Measurements from ENCODE around the gene GINS1. TPM values are rescaled to one million over a fixed set of nuclear protein-coding genes. Genes with fewer than 3 reads are reported as not detected.

GINS1 gene
- total RNA-seq, 2 experiments from 2014 or later: 22.8 to 29.9 TPM

DNA sequence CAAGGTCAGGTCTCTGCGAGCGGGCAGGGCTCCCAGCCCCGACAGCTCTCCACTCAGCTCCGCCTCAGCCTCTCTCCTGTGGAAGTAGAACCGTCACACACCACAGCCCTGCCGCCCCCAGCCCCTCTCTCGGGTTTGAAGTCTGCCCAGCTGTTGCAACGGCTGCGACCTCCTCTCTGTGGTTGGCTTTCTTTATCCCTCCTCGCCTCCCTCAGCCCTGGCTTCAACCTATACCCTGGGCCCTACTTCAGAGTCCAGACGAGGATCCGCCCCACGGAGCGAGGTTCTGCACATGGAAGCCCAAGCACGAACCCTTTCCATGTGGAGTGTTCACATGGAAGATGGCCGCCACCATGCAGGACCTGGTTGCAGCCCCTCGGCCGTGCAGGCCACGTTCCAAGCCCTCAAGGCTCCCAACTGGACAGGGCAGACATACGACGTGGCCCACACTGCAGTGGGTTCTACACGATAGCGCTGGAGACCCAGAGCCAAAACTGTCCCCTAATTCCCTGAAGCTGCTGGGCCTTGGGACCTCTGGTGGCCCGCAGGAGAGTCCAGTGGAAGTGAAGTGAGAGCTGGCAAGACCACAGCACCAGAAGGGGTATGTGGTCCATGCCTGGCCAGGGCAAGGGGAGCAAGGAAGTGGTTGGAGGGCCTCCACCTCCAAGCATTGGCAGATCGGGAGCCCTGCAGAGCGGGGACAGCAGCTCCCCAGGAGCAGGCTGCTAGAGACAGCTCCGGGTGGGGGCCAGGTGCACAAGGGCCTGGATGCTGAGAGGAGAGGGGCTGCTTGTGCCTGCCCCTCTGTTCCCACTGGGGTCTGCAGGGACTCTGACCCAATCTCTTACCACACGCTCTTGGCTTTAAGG, 69.8 kb downstream of the GINS1 start:
- no peak overlapping the region for H3K27ac ChIP-seq (ENCODE audit: low read depth, low read length, poor library complexity, severe bottlenecking)
- intact Hi-C loops (cut with micrococcal nuclease; ENCODE audit: unreplicated experiment): no loop called here
- ChIA-PET POLR2A (no interaction called here), CTCF (ENCODE audit: unreplicated experiment) (no interaction called here)
- H3K36me3 ChIP-seq (ENCODE audit: insufficient read depth, low read length): no peaks in the 10 kb centered on the region
- no peak for DNase-seq (ENCODE audit: low spot score)
- no peaks in the 10 kb centered on the region for H3K9me2 ChIP-seq (ENCODE audit: insufficient read depth, low read length)
- TF ChIP-seq, protein P1, sequence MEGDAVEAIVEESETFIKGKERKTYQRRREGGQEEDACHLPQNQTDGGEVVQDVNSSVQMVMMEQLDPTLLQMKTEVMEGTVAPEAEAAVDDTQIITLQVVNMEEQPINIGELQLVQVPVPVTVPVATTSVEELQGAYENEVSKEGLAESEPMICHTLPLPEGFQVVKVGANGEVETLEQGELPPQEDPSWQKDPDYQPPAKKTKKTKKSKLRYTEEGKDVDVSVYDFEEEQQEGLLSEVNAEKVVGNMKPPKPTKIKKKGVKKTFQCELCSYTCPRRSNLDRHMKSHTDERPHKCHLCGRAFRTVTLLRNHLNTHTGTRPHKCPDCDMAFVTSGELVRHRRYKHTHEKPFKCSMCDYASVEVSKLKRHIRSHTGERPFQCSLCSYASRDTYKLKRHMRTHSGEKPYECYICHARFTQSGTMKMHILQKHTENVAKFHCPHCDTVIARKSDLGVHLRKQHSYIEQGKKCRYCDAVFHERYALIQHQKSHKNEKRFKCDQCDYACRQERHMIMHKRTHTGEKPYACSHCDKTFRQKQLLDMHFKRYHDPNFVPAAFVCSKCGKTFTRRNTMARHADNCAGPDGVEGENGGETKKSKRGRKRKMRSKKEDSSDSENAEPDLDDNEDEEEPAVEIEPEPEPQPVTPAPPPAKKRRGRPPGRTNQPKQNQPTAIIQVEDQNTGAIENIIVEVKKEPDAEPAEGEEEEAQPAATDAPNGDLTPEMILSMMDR (conservative IDR thresholded peaks at IDR 0.05; ENCODE audit: low read length): no peak
- no peak for TF ChIP-seq EZH2phosphoT487 (IDR thresholded peaks at IDR 0.05; ENCODE audit: borderline replicate concordance, low read depth, low read length)
- H2AFZ ChIP-seq (ENCODE audit: low read length): no peak overlapping the region
- H4K20me1 ChIP-seq (ENCODE audit: insufficient read depth, low read length): no peaks in the 10 kb centered on the region
- H3K4me1 ChIP-seq (ENCODE audit: insufficient read depth, low read length, poor library complexity, severe bottlenecking): no peaks in the 10 kb centered on the region
- BruUV-seq (replicated peaks): no TSS peak
- H3K9me3 ChIP-seq (ENCODE audit: low read length): no peaks in the 10 kb centered on the region
- H3K4me2 ChIP-seq (ENCODE audit: low read length): no peak overlapping the region
- no peaks in the 10 kb centered on the region for H3K79me2 ChIP-seq (ENCODE audit: insufficient read depth, low read depth, low read length)
- no peak overlapping the region for H3K4me3 ChIP-seq (ENCODE audit: low read depth, low read length, poor library complexity, severe bottlenecking)

DNA sequence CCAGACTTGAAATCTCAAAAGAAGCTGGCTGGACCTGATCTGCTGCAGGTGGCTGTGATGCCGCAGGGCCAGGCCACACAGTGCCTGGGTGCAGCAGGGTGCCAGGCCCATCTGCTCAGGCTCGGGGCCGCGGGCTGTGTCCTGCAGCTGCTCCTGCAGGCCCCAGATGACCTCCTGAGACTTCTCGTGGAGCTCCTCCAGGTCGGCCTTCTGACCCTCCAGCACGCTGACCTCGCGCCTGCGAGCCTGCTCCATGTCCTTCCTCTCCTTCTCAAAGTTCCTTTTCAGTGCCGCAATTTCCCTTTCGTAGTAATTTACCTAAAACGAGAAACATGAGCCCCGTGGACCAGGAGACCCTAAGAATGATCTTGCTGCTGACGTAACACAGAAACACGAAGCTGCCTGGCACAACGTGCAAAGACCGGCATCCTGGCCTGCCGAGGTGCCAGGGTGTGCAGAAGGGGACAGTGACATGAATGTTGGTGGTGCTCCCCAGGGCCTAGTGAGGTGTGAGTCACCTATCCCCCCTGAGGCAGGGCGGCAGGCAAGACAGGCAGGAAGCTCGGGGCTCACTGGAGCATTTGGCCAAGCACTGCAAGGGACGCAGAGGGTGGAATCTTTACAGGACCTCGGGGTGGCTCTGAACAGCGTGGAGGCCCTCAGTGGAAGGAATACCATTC, 71.6 kb downstream of the GINS1 start:
- no peaks in the 10 kb centered on the region for H3K36me3 ChIP-seq (ENCODE audit: insufficient read depth, low read length)
- CTCF ChIA-PET (ENCODE audit: unreplicated experiment): no interaction called here

More for the DNA sequence above, 71.6 kb downstream of the GINS1 start:
- no peak overlapping the region for H3K4me3 ChIP-seq (ENCODE audit: low read depth, low read length, poor library complexity, severe bottlenecking)
- H2AFZ ChIP-seq (ENCODE audit: low read length): no peak overlapping the region
- no peaks in the 10 kb centered on the region for H4K20me1 ChIP-seq (ENCODE audit: insufficient read depth, low read length)
- H3K79me2 ChIP-seq (ENCODE audit: insufficient read depth, low read depth, low read length): no peaks in the 10 kb centered on the region
- H3K27ac ChIP-seq (ENCODE audit: low read depth, low read length, poor library complexity, severe bottlenecking): no peak overlapping the region
- H3K4me2 ChIP-seq (ENCODE audit: low read length): no peak overlapping the region
- no peaks in the 10 kb centered on the region for H3K4me1 ChIP-seq (ENCODE audit: insufficient read depth, low read length, poor library complexity, severe bottlenecking)
- BruUV-seq (replicated peaks): no TSS peak
- H3K9me2 ChIP-seq (ENCODE audit: insufficient read depth, low read length): no peaks in the 10 kb centered on the region
- H3K9me3 ChIP-seq (ENCODE audit: low read length): no peaks in the 10 kb centered on the region
- TF ChIP-seq, protein P1 (conservative IDR thresholded peaks at IDR 0.05; ENCODE audit: low read length): no peak
- TF ChIP-seq EZH2phosphoT487 (IDR thresholded peaks at IDR 0.05; ENCODE audit: borderline replicate concordance, low read depth, low read length): no peak
- DNase-seq (ENCODE audit: low spot score): no peak
- POLR2A ChIA-PET: interaction anchor here (0.5 to 0.8 kb wide), 2 partner anchors 21 to 124 kb away, joined by 3 read pairs; no protein-coding TSS in a partner anchor
- intact Hi-C loops (cut with micrococcal nuclease; ENCODE audit: unreplicated experiment): no loop called here

All from OCI-LY7 (cell line).